OCI-LY3 (cell line): ENCODE results near the gene KNL1.

ENCODE experiments used
- H2AFZ ChIP-seq: fragments of 200-600, 300-600 bp; shearing (Covaris generic); 2 replicates; pipeline ENCODE4 v1.6.0; 2014; ENCODE audit warnings: antibody characterized with exemption, low read depth, low read length
- H3K27ac ChIP-seq: fragments of 200-600, 300-600 bp; sonication (generic); 2 replicates; pipeline ENCODE4 v1.5.1; 2014; ENCODE audit warnings: mild to moderate bottlenecking, low read length, moderate library complexity, mixed read lengths
- H3K27me3 ChIP-seq: fragments of 200-600, 300-600 bp; sonication (generic); 2 replicates; pipeline ENCODE4 v1.6.1; 2014; ENCODE audit warnings: low read depth, low read length, mixed read lengths
- H3K36me3 ChIP-seq: fragments of 200-600, 300-600 bp; sonication (generic); replicated peaks from 2 replicates; pipeline ENCODE3; 2014; ENCODE audit warnings: low read depth, low read length, mixed read lengths
- H3K4me1 ChIP-seq: fragments of 300-600, 200-600 bp; sonication (generic); 2 replicates; pipeline ENCODE4 v1.6.1; 2014; ENCODE audit warnings: low read length, mixed read lengths
- H3K4me2 ChIP-seq: fragments of 200-600, 300-600 bp; sonication (generic); 2 replicates; pipeline ENCODE4 v1.6.1; 2014; ENCODE audit warnings: low read length, mixed read lengths
- H3K4me3 ChIP-seq: fragments of 300-600, 200-600 bp; sonication (generic); 2 replicates; pipeline ENCODE4 v1.5.1; 2014; ENCODE audit warnings: antibody characterized with exemption, mild to moderate bottlenecking, low read length, moderate library complexity
- H3K79me2 ChIP-seq: fragments of 300-600, 200-600 bp; shearing (Covaris generic); 2 replicates; pipeline ENCODE4 v1.6.1; 2014; ENCODE audit warnings: mild to moderate bottlenecking, low read length, mixed read lengths
- H3K9ac ChIP-seq: fragments of 300-600, 200-600 bp; shearing (Covaris generic); 2 replicates; pipeline ENCODE4 v1.6.0; 2014; ENCODE audit warnings: mild to moderate bottlenecking, low read length, moderate library complexity
- H3K9me3 ChIP-seq: fragments of 200-600, 300-600 bp; shearing (Covaris generic); 2 replicates; pipeline ENCODE4 v1.6.1; 2014; ENCODE audit warnings: low read length, mixed read lengths; ENCODE audit not compliant: insufficient read depth
- H4K20me1 ChIP-seq: fragments of 200-600, 300-600 bp; sonication (generic); 2 replicates; pipeline ENCODE4 v1.6.1; 2016; ENCODE audit warnings: low read length, mixed read lengths; ENCODE audit not compliant: insufficient read depth
- CTCF ChIP-seq: fragments of 200-600, 300-600 bp; sonication (generic); IDR thresholded peaks from 2 replicates; pipeline ENCODE4 v1.5.1; 2014; ENCODE audit warnings: antibody characterized with exemption, low read length, low read depth
- EZH2phosphoT487 ChIP-seq: fragments of 200-600 bp; shearing (Covaris generic); IDR thresholded peaks from 2 replicates; pipeline ENCODE4 v1.6.1; 2018; ENCODE audit warnings: antibody characterized with exemption, mixed run types, low read depth

The KNL1 gene

GRCh38 chr15:40558952-40559742, 34.9 kb upstream of the KNL1 start:
- no peaks in the 10 kb centered on the region for H3K27me3 ChIP-seq
- H3K4me3 ChIP-seq = no peak overlapping the region
- no peak overlapping the region for H3K4me2 ChIP-seq
- no peaks in the 10 kb centered on the region for H3K9me3 ChIP-seq
- H2AFZ ChIP-seq = no peak overlapping the region
- H3K9ac ChIP-seq = no peak overlapping the region
- no peaks in the 10 kb centered on the region for H4K20me1 ChIP-seq
- TF ChIP-seq EZH2phosphoT487 (no peak), CTCF (no peak)
- H3K36me3 ChIP-seq = peaks cover 17% of the 10 kb centered on the region
- peaks cover 9% of the 10 kb centered on the region for H3K79me2 ChIP-seq
- no peak overlapping the region for H3K27ac ChIP-seq
- peaks cover 12% of the 10 kb centered on the region for H3K4me1 ChIP-seq

GRCh38 chr15:40562691-40563090, 31.4 kb upstream of the KNL1 start:
- Histone ChIP-seq H3K79me2 (peaks cover 13% of the 10 kb centered on the region), H3K9ac (no peak overlapping the region), H3K4me2 (no peak overlapping the region), H2AFZ (no peak overlapping the region), H3K36me3 (peaks cover 4% of the 10 kb centered on the region), H3K9me3 (no peaks in the 10 kb centered on the region), H3K4me3 (no peak overlapping the region), H4K20me1 (no peaks in the 10 kb centered on the region), H3K27me3 (no peaks in the 10 kb centered on the region), H3K27ac (no peak overlapping the region), H3K4me1 (peaks cover 19% of the 10 kb centered on the region)
- no peak for TF ChIP-seq EZH2phosphoT487
- no peak for TF ChIP-seq CTCF

GRCh38 chr15:40563426-40563825, 30.6 kb upstream of the KNL1 start:
- Histone ChIP-seq H3K9me3 (no peaks in the 10 kb centered on the region), H3K27me3 (no peaks in the 10 kb centered on the region), H3K4me1 (peaks cover 23% of the 10 kb centered on the region), H4K20me1 (no peaks in the 10 kb centered on the region), H3K27ac (no peak overlapping the region), H3K4me2 (no peak overlapping the region), H3K9ac (no peak overlapping the region), H3K36me3 (peaks cover 4% of the 10 kb centered on the region), H3K4me3 (no peak overlapping the region), H2AFZ (no peak overlapping the region), H3K79me2 (peaks cover 13% of the 10 kb centered on the region)
- TF ChIP-seq CTCF (no peak), EZH2phosphoT487 (no peak)

- Histone ChIP-seq H4K20me1 (no peaks in the 10 kb centered on the region), H3K4me3 (peak within 1 kb of the TSS; percentile 92), H3K4me2 (peak within 1 kb of the TSS; percentile 93), H2AFZ (peak within 1 kb of the TSS; percentile 93), H3K27me3 (no peaks in the 10 kb centered on the region), H3K36me3 (peaks cover 4% of the 10 kb centered on the region), H3K4me1 (peaks cover 26% of the 10 kb centered on the region), H3K9me3 (no peaks in the 10 kb centered on the region), H3K9ac (peak within 1 kb of the TSS; percentile 88), H3K27ac (peak within 1 kb of the TSS; percentile 54), H3K79me2 (peaks cover 20% of the 10 kb centered on the region)
- TF ChIP-seq EZH2phosphoT487 (no peak), CTCF (no peak)
Observed at GRCh38 chr15:40564591-40565332, 29.3 kb upstream of the KNL1 start, which contains the start of gene CCDC32. CCDC32 (minus strand) TSS chr15:40565042; CDS start chr15:40563015, 2,027 bp downstream.
